H54 (cell line): ENCODE results near the gene NELFE.
"Not testable (repeated sequence)": the region's sequence is repeated elsewhere in the genome, so short reads cannot be mapped to it uniquely, and the experiment has no call there.

ENCODE experiments used
- DNase-seq: peaks from one replicate; pipeline ENCODE4 v3.0.0; 2011; ENCODE audit warnings: low spot score, mixed read lengths; ENCODE audit not compliant: insufficient read length
- FAIRE-seq: peaks from 3 replicates; lab custom pipeline; 2011; peaks lifted over from hg19 to GRCh38; lab: Jason Lieb, UNC
- POLR2A ChIP-seq: IDR thresholded peaks from 2 replicates; pipeline ENCODE4 v1.6.1; 2011; ENCODE audit warnings: low read depth, mild to moderate bottlenecking, low read length

The NELFE gene

DNA sequence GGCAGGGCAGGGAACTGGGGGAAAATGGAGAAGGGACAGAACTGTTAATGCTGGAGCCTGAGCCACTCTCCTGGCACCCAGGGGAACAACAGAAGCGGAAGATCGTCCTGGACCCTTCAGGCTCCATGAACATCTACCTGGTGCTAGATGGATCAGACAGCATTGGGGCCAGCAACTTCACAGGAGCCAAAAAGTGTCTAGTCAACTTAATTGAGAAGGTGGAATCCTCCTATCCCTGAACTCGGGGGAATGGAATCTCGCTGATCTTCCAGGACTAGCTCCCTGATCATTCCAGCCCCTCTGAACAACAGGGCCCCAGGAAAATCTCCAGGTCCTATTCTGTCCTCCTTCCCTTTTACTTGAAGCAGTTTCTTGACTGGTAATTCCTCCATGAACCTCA, 10.9 kb downstream of the NELFE start:
- TF ChIP-seq POLR2A, result no peak
- no peak for DNase-seq
- FAIRE-seq, result no peak

GRCh38 chr6:31947070-31947675, 11.6 kb downstream of the NELFE start:
- no peak for TF ChIP-seq POLR2A
- DNase-seq (no peak), FAIRE-seq (no peak)

GRCh38 chr6:31946370-31946885, 12.3 kb downstream of the NELFE start:
- FAIRE-seq (no peak), DNase-seq (no peak)
- TF ChIP-seq POLR2A, result no peak

- DNase-seq, result peak; percentile 96
- FAIRE-seq, result peak; percentile 64
- TF ChIP-seq POLR2A, result no peak
These were observed 13.0 kb downstream of the NELFE start, which contains the start of gene CFB for GRCh38 chr6:31945507-31946369. TSS of gene CFB (plus strand) at chr6:31946095. CDS start at chr6:31946222, 127 bp downstream.

DNA sequence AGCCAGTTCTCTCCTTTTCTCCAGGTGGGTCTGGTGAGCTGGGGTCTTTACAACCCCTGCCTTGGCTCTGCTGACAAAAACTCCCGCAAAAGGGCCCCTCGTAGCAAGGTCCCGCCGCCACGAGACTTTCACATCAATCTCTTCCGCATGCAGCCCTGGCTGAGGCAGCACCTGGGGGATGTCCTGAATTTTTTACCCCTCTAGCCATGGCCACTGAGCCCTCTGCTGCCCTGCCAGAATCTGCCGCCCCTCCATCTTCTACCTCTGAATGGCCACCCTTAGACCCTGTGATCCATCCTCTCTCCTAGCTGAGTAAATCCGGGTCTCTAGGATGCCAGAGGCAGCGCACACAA, 13.6 kb downstream of the NELFE start:
- no peak for TF ChIP-seq POLR2A
- DNase-seq (no peak), FAIRE-seq (no peak)

DNA sequence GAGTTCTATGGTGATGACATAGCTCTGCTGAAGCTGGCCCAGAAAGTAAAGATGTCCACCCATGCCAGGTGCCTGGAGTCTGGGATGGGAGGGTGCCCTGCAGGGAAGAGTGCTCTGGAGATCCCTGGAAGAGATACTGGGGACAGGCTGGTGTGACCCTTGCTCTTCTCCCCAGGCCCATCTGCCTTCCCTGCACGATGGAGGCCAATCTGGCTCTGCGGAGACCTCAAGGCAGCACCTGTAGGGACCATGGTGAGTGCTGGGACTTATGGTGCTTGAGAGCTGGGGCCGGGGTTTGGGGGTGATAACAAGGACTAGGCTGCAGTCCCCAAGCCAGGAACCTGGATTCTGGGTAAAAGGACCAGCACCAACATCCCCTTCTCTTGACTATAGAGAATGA, 15.0 kb downstream of the NELFE start:
- FAIRE-seq (no peak), DNase-seq (no peak)
- TF ChIP-seq POLR2A, result no peak

- FAIRE-seq, result no peak
These were observed 18.5 kb downstream of the NELFE start for GRCh38 chr6:31940256-31940664.

GRCh38 chr6:31935823-31936222, 22.9 kb downstream of the NELFE start:
- no peak for TF ChIP-seq POLR2A
- DNase-seq (no peak), FAIRE-seq (no peak)

More at GRCh38 chr6:31940256-31940664, 18.5 kb downstream of the NELFE start:
- no peak for TF ChIP-seq POLR2A
- DNase-seq, result no peak

DNA sequence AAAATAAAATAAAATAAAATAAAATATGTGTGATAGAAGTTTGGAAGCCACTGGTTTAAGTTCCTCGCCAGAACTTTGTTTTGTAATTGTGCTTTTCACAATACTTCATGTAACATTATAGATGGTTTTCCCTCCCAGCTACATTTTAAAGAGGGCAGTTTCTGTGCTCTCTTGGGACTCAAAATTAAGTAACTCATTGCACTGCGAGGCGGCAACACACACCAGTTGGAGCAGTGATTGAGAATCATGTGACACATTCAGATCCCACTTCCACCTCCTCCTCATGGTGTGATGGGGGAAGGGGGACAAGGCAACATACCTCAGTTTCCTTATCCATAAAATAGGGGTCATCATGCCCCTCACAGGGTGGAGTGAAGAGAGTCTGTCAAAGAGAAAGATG, 23.8 kb downstream of the NELFE start:
- no peak for FAIRE-seq
- DNase-seq, result no peak
- no peak for TF ChIP-seq POLR2A

DNA sequence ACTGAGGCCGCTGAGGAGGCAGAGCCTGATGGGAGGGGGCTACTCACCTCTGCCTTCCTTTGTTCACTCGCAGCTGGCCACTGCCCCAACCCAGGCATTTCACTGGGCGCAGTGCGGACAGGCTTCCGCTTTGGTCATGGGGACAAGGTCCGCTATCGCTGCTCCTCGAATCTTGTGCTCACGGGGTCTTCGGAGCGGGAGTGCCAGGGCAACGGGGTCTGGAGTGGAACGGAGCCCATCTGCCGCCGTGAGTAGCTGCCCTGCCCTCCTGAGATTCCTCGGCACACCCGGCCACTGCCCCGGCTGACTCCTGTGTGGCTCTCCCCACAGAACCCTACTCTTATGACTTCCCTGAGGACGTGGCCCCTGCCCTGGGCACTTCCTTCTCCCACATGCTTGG, 25.2 kb downstream of the NELFE start:
- DNase-seq (no peak), FAIRE-seq (no peak)
- TF ChIP-seq POLR2A, result no peak

GRCh38 chr6:31932137-31932536, 26.6 kb downstream of the NELFE start:
- FAIRE-seq, DNase-seq: not testable (repeated sequence)

GRCh38 chr6:31930962-31931361, 27.8 kb downstream of the NELFE start:
- no peak for FAIRE-seq
- no peak for DNase-seq
- no peak for TF ChIP-seq POLR2A

DNA sequence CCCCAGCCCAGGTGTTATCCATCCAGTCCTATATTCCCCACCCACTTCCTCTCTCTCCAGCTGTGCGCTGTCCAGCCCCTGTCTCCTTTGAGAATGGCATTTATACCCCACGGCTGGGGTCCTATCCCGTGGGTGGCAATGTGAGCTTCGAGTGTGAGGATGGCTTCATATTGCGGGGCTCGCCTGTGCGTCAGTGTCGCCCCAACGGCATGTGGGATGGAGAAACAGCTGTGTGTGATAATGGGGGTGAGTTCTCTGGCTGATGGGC, 30.2 kb downstream of the NELFE start:
- DNase-seq (no peak), FAIRE-seq (no peak)
- no peak for TF ChIP-seq POLR2A

DNA sequence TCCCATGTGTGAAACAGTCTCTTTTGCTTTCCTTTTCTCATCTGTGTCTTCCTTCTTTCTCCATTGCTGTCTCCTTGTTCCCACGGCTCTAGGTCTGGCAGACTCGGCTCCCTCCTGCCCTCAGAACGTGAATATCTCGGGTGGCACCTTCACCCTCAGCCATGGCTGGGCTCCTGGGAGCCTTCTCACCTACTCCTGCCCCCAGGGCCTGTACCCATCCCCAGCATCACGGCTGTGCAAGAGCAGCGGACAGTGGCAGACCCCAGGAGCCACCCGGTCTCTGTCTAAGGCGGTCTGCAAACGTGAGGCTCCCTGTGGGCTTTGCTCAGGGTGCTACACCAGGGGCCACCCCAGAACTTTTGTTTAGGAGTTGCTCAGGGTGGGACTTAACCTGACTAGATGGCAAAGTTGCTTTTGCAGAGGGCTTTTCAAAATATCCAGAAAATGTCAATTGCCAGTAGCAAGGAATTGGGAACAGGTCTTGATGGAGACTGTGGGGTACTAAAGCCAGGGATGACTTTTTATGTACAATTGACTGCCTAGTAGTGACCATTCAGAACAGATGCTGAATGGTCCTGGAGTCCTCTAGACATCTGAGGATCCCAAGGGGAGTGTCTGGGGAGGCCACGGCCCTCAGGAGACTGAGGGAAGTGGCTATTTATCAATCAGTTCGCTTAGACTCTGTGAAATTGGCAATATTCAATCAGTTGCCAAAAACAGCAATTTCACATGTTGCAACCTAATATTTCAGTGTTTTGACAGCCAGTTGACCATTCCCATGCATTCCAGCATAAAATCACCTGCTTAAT, 30.7 kb downstream of the NELFE start:
- FAIRE-seq (no peak), DNase-seq (no peak)
- no peak for TF ChIP-seq POLR2A
